KOPT-K1 (cell line): ENCODE data around the gene SKP2.

Source experiments
- H3K27ac ChIP-seq: fragments of 200-600 bp; sonication (generic); 2 replicates; pipeline ENCODE4 v1.5.1; 2016; ENCODE audit warnings: antibody characterized with exemption, mild to moderate bottlenecking, low read depth, low read length; ENCODE audit not compliant: poor library complexity, severe bottlenecking
- H3K36me3 ChIP-seq: fragments of 200-600 bp; sonication (generic); 2 replicates; pipeline ENCODE4 v1.5.1; 2017; ENCODE audit warnings: antibody characterized with exemption, mild to moderate bottlenecking, low read length, moderate library complexity; ENCODE audit not compliant: insufficient read depth
- H3K9me3 ChIP-seq: fragments of 200-600 bp; sonication (generic); 2 replicates; pipeline ENCODE4 v1.5.1; 2017; ENCODE audit warnings: antibody characterized with exemption, low read length, mild to moderate bottlenecking; ENCODE audit not compliant: insufficient read depth, poor library complexity, severe bottlenecking

Gene SKP2

GRCh38 chr5:36202521-36202961, 50.6 kb downstream of the SKP2 start:
- Histone ChIP-seq H3K36me3 (peaks cover 65% of the 10 kb centered on the region), H3K27ac (no peak overlapping the region), H3K9me3 (no peaks in the 10 kb centered on the region)

GRCh38 chr5:36205329-36205728, 53.4 kb downstream of the SKP2 start:
- Histone ChIP-seq H3K9me3 (no peaks in the 10 kb centered on the region), H3K36me3 (peaks cover 60% of the 10 kb centered on the region), H3K27ac (no peak overlapping the region)

- no peak overlapping the region for H3K27ac ChIP-seq
- H3K36me3 ChIP-seq: peaks cover 62% of the 10 kb centered on the region
- H3K9me3 ChIP-seq: no peaks in the 10 kb centered on the region
These were observed 55.0 kb downstream of the SKP2 start for GRCh38 chr5:36206913-36207312.

DNA sequence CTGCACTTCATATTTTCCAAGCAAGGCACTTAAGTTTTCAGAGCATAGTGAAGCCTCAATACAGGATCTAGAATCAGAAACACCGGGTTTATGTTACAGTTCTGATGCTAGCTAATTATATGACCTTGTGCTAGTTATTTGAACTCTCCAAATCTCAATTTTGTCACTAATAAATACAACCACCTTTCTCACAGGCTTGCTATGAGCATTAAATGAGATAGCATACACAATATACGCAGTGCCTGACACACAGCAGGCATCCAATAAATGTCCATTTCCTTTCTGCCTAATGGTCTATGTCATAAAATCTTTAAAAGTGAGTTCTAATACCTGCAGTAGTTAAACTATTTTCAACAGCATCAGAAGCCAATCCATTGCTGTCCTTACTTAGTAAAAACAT, 56.9 kb downstream of the SKP2 start:
- H3K36me3 ChIP-seq: peaks cover 52% of the 10 kb centered on the region
- H3K27ac ChIP-seq: no peak overlapping the region
- H3K9me3 ChIP-seq: no peaks in the 10 kb centered on the region

GRCh38 chr5:36209664-36210063, 57.8 kb downstream of the SKP2 start:
- no peak overlapping the region for H3K27ac ChIP-seq

GRCh38 chr5:36214436-36214835, 62.5 kb downstream of the SKP2 start:
- H3K36me3 ChIP-seq: peaks cover 70% of the 10 kb centered on the region
- H3K27ac ChIP-seq: no peak overlapping the region
- H3K9me3 ChIP-seq: no peaks in the 10 kb centered on the region

More at GRCh38 chr5:36209664-36210063, 57.8 kb downstream of the SKP2 start:
- Histone ChIP-seq H3K36me3 (peaks cover 51% of the 10 kb centered on the region), H3K9me3 (no peaks in the 10 kb centered on the region)

DNA sequence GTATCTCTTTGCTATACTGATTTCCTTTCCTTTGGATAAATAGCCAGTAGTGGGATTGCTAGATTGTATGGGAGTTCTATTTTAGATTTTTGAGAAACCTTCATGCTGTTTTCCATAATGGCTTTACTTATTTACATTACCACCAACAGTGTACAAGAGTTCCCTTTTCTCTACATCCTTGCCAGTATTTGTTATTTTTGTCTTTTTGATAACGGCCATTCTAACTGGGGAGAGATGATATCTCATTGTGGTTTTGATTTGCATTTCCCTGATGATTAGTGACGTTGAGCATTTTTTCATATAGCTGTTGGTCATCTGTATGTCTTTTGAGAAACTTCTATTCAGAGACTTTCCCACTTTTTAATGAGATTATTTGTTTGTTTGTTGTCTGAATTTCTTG, 64.0 kb downstream of the SKP2 start:
- H3K9me3 ChIP-seq: no peaks in the 10 kb centered on the region

DNA sequence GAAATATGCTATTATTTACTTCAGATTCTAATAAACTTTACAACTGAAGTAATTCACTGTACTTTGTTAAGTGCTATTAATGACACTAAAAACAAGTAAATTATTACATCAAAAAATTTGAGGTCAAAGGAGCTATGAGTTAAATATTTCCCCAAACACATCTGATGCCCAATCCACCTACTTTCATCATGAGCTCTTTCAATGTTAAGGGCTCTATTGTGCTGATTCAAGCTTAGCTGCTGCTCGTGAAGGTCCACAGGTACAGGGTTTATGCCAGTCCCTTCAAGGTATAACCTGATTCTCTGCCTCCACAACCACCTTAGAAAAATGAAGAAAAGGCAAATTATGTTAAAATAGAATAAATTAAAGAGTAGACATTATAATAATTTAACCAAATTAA, 65.7 kb downstream of the SKP2 start:
- no peak overlapping the region for H3K27ac ChIP-seq
- H3K36me3 ChIP-seq: peaks cover 81% of the 10 kb centered on the region

More for the DNA sequence above, 64.0 kb downstream of the SKP2 start:
- H3K27ac ChIP-seq: no peak overlapping the region
- H3K36me3 ChIP-seq: peaks cover 72% of the 10 kb centered on the region

DNA sequence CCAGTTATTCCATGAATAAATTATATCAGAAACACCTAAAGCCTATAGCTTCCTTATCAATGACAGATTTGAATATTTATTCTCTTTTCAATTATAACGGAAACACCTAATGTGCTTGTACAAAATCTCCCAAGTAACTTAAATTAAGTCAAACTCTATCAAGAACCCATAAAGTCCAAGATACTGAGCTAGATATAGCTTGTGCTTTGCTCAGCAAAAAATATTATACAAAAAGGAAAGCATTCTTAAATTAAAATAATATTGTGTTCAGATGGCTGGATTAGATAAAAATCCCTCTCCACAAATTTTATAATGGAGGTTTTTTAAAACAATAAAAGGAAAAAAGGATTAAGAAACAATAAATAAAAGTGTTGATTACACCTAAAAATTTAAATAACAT, 66.1 kb downstream of the SKP2 start:
- no peaks in the 10 kb centered on the region for H3K9me3 ChIP-seq
- peaks cover 81% of the 10 kb centered on the region for H3K36me3 ChIP-seq
- H3K27ac ChIP-seq: no peak overlapping the region

More for the DNA sequence above, 65.7 kb downstream of the SKP2 start:
- H3K9me3 ChIP-seq: no peaks in the 10 kb centered on the region

DNA sequence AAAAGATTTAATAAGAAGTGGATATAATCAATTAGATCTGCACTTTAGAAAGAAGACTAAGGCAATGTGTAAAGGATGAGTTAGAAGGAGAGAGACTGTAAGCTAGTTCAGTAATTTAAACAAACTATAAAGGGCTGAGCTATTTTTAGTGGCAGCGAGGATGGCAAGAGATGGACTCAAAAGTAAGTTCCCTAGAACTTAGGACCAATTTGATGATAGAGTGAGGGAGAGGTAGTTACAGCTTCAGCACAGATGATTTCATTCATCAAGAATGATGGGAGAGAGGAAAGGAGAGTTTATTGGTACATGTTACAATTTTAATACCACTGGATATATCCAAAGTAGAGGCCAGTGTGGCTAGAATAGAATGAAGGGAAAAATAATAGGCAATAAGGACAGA, 70.7 kb downstream of the SKP2 start:
- Histone ChIP-seq H3K27ac (no peak overlapping the region), H3K36me3 (peaks cover 78% of the 10 kb centered on the region), H3K9me3 (no peaks in the 10 kb centered on the region)

DNA sequence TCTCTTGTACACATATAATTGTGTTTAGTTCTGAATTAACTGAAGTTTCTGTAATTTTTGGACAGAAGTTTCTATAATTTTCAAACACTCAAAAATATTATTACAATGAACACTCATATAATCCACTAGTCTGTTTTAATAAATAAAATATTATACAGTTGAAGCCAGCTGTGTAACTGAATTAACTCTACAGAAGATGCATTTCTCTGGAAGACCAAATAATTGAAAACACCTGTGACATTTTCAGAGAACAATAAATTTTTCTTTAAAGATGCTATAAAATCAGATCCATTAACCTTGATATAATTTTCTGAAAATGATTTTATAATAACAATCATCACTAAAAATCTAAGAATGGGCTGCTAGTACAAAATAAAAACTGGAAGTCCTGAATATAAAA, 75.1 kb downstream of the SKP2 start:
- Histone ChIP-seq H3K9me3 (no peaks in the 10 kb centered on the region), H3K36me3 (peaks cover 39% of the 10 kb centered on the region), H3K27ac (no peak overlapping the region)

DNA sequence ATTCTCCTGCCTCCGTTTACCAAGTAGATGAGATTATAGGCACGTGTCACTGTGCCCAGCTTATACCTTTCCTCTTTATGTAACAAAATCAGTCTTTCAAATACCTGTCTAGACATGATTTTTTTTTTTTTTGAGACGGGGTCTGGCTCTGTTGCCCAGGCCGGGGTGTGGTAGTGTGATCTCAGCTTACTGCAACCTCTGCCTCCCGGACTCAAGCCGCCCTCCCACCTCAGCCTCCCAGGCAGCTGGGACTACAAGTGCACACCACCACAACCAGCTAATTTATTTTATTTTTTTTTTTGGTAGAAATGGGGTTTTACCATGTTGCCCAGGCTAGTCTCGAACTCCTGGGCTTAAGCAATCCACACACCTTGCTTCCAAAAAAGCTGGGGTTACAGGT, 76.6 kb downstream of the SKP2 start:
- Histone ChIP-seq H3K36me3 (peaks cover 26% of the 10 kb centered on the region), H3K27ac (no peak overlapping the region), H3K9me3 (no peaks in the 10 kb centered on the region)

GRCh38 chr5:36230151-36230790, 78.4 kb downstream of the SKP2 start:
- H3K36me3 ChIP-seq: peaks cover 11% of the 10 kb centered on the region
- no peak overlapping the region for H3K27ac ChIP-seq
- no peaks in the 10 kb centered on the region for H3K9me3 ChIP-seq

- no peak overlapping the region for H3K27ac ChIP-seq
- no peaks in the 10 kb centered on the region for H3K36me3 ChIP-seq
- H3K9me3 ChIP-seq: no peaks in the 10 kb centered on the region
These were observed 80.6 kb downstream of the SKP2 start for GRCh38 chr5:36232533-36232932.
